GM13976 (cell line): Measurements from ENCODE around the gene MUC13.

Source experiments
- DNase-seq: peaks from one replicate; pipeline ENCODE4 v3.0.0; 2012; ENCODE audit warnings: low spot score
- CTCF ChIP-seq: IDR thresholded peaks from 2 replicates; pipeline ENCODE4 v1.5.1; 2012; ENCODE audit warnings: borderline replicate concordance, mild to moderate bottlenecking; ENCODE audit not compliant: insufficient read depth; ENCODE audit errors: extremely low read depth, missing control alignments, control extremely low read depth
- in situ Hi-C: fragments of 300-500 bp; cut with MboI; formaldehyde crosslinking; loops from one replicate; pipeline ENCODE4 v1.12.0; 2022; ENCODE audit warnings: low sequenced_read_pairs, mixed read lengths, inconsistent platforms; ENCODE audit not compliant: unreplicated experiment

Gene MUC13

GRCh38 chr3:124895756-124896155, 38.8 kb downstream of the MUC13 start:
- in situ Hi-C loops = no loop called here
- DNase-seq = no peak
- TF ChIP-seq CTCF = no peak

- in situ Hi-C loops = no loop called here
- no peak for TF ChIP-seq CTCF
- DNase-seq = no peak
Observed at GRCh38 chr3:124893526-124893925, 41.0 kb downstream of the MUC13 start.

GRCh38 chr3:124890573-124891190, 43.9 kb downstream of the MUC13 start:
- in situ Hi-C loops = no loop called here
- no peak for TF ChIP-seq CTCF
- no peak for DNase-seq

GRCh38 chr3:124888482-124889441, 45.8 kb downstream of the MUC13 start:
- no peak for TF ChIP-seq CTCF
- DNase-seq = no peak
- in situ Hi-C loops = no loop called here

GRCh38 chr3:124887932-124888298, 46.6 kb downstream of the MUC13 start:
- in situ Hi-C loops = no loop called here
- no peak for TF ChIP-seq CTCF
- DNase-seq = no peak

GRCh38 chr3:124887177-124887931, 47.2 kb downstream of the MUC13 start, which contains the start of gene ITGB5:
TSS of gene ITGB5 (minus strand) at chr3:124887365. CDS start at chr3:124887000, 365 bp downstream.
- in situ Hi-C loops = no loop called here
- TF ChIP-seq CTCF = no peak
- DNase-seq = peak; percentile 76
